Stimulated activated CD4-positive, alpha-beta T cell treated with anti-CD3 and anti-CD28 coated beads, Interleukin-12 subunit alpha, Interleukin-12 subunit beta, amount 100 ng/mL, for 4 hours (primary cell): Measurements from ENCODE around the gene NBEA.
"Not testable (repeated sequence)": the region's sequence is repeated elsewhere in the genome, so short reads cannot be mapped to it uniquely, and the experiment has no call there.

Source experiments
- DNase-seq: peaks from one replicate; pipeline ENCODE4 v3.0.0-alpha.2; 2020

NBEA gene

GRCh38 chr13:35599384-35599783, 657.3 kb downstream of the NBEA start:
- DNase-seq: no peak

DNA sequence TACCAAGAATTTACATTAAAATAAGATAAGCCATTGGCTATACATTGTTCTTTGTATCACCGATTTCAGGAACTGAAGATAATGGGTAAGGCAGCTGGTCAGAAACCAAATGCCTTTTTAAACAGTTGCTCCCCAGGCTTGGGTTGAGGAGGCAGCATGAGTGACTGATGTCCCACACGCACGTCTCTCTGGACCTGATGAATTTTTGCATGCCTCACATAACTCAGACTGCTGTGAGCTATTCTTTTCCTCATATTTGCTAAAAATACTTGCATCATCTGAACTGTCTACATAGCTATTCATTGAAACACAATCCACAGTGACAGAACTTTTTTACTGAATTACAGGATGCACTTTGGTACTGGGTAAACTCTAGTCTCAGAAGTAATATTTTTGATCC, 658.1 kb downstream of the NBEA start:
- DNase-seq: no peak

DNA sequence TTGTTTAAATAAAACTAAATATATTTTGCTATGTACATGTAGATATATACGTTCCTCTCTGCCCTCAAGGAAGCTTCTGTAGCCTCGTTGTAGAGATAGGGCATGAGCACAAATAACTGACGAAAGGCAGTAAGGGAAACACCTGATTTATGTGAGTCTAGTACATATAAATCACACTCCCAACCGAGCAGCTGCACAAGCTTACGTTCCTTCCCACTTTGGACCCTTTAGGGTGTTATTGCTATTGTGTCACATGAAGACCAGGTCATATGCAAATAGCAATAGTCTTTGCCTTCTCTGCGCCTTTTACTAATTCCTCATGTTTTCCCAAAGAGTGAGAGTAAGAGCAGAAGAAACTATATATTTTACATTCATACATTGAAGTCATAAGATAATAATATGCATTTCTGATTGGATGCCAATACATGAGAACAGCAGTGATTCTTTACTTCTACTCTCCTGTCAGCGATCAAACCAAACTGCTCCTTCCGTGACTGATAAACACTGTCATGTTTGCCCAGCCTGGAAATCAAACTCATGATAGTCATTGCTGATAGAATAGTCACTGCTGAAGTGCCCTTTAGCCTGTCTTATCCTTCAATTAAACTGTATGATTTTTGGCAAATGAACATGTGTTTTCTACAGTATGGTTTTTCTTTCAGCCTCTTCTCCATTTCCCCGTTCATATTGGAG, 661.7 kb downstream of the NBEA start:
- no peak for DNase-seq

DNA sequence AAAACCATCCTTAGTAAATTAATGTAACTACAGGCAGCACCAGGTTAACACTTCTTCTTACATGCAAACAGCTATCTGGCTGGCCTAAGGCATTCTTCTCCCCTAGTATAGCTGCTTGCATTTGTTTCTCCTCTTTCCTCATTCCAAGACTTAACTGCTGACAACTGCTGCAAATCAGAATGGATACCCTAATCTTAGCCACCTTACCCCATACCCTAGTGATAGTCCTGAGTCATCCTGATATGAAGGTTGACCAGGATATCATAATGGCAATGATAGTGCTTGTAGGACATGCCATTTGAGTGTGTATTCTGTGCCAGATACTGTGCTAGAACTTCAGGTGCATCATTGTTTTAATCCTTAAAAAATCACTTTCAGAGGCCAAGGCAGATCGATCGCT, 672.6 kb downstream of the NBEA start:
- DNase-seq: no peak

DNA sequence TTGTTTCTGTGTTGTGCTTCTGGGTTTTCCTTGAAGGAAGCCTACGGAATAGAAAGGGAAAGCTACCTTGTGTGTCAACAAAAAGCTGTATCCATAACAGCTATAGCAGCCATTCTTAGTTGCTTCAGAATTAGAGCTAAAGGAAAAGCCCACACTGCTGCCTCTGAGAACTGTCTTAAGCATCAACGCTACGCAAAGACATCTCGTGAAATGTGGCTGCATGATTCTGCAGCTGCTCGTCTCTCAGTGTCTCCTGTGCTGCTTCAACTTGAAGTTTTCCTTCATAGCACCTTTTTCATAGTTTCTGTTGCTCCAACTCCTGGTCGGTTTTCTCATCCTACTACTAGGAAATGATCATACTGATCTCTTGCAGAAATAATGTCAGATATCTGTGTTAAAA, 675.4 kb downstream of the NBEA start:
- no peak for DNase-seq

DNA sequence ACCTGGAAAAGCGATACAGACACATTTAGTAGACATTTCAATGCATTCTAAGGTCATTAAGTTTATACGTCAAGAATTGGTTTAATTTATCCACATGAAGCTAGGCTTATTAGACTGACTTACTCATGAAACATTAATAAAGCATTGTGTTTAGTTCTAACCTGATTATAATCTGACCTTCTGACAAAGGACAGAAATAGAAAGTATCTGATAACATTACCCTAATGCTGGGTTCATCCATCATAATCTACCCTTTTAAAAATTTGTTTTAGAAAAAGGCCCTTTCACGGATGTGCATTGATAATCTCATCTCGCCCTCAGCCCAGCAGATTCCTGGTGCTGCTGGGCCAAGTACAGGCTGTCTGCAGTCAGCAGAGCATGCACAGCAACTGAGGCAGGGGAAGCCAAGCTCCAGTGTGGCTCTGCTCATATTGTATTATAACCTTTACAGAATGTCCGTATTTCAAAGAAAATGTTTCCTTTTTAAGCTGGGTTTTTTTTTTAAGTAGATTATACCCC, 676.6 kb downstream of the NBEA start:
- no peak for DNase-seq

DNA sequence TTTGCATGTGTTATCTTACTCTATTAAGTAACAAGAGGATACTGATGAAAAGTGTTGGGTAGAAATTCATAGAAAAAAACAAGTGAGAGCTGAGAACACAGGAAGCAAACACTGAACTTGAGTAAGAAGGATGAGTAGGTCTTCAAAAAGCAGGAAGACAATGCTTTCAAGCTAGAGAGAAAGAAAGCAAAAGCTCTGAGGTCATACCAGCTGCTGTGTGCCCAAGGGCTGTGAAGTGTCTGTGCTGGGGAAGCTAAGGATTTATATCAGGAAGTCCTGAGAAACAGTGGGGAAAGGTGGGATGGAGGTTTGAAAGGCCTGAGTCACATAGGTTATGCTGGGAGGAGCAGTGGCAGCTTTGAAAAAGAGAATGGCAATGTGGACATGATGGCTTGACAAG, 679.9 kb downstream of the NBEA start:
- no peak for DNase-seq

GRCh38 chr13:35629026-35629425, 687.0 kb downstream of the NBEA start:
- no peak for DNase-seq

DNA sequence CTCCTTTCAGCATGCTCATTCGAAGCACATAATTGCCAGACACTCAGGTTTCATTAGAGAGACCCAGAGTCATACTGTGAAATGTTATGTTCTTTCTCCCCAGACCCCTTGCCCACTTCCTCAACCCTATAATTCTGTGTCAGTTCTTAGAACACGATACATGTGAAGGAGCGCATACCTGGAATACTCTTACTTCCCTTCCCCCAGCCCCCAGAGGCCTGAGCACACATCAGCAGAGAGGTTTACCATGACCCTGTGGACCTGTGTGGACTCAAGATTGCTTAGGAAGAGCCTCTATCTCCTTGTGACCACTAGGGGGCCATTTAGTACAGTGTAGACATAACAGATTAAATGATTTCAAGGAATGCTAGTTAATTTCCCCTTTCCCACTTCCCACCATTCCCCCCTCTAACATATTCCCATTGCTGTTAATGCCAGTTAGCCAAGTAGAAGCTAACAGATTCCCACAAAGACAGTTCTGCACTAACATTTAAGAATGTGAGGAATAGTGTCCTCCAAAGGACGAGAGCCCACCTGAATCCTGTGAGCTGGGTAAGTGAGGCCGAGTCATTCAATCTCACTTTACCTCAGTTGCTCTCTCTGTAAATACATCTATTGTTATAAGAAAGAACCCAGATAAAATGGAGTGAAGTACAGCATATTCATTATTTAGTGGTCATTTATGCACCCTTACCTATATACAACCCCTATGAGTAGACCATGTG, 688.6 kb downstream of the NBEA start:
- DNase-seq: no peak

GRCh38 chr13:35631666-35632065, 689.6 kb downstream of the NBEA start:
- no peak for DNase-seq

GRCh38 chr13:35643625-35644024, 701.6 kb downstream of the NBEA start:
- DNase-seq: no peak

DNA sequence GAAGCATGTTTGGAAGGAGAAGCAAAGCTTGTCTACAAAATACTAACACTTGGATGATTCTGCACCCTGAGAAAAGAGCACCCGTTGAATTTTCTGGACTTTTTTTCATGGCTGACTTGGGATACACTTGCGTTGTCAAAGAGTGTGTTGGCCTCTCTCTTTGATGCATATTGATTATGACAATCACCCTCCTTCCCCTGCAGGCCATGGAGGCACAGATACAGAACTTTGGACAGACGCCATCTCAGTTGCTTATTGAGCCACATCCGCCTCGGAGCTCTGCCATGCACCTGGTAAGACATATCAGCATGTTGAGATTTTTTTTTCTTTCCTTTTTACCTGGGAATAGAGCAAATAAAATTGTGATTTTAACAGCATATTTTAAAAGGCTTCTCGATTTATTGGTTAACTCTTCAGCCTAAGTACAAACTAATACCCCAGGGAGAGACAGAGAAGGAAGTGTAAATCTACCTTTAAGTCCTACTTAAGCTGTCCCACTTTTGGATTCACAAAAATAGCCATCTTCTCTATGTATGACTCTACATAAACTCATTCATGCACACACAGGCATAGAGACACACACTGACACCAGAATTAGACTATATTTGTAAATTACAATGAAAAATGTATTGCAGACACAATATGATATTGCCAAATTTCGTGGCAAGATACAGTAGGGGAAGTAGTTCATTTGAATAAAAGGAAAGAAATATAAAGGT, 704.1 kb downstream of the NBEA start:
- DNase-seq: no peak

DNA sequence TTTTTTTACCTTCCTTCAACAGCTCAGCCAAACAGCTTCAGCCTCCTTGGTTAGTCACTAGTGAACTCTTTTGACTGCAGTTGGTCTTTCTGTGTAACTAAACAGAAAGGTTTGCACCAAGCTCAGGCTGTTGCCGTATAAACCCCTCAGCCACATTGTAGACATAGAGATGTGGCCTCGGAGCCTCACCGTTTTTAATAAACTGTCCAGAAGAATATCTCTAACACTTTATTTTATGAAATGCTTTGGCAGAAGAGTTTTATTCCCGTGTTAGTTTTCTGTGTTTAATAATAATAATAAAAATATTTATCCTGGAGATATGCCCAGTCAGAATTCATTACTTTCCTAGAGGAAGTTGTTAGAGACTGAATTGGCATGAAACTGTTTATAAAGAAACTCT, 706.1 kb downstream of the NBEA start:
- DNase-seq: no peak

DNA sequence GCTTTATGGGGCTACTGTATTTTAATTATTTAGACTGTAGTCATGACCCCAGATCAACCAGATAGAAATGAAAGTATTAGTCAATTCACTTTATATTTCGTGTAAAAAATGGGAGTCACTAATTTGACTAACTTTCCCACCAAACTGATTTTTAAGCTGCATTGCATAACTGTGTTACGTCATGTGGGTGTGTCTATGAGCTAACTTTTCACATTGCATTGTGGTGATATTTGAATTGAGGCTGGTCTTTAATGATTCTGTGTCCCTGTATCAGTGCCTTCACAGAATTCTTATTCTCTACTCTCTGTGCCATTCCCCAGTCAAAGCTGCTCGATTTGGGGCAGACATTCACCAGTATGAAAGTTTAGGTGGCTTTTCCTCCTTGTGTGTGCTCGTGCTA, 707.1 kb downstream of the NBEA start:
- no peak for DNase-seq

DNA sequence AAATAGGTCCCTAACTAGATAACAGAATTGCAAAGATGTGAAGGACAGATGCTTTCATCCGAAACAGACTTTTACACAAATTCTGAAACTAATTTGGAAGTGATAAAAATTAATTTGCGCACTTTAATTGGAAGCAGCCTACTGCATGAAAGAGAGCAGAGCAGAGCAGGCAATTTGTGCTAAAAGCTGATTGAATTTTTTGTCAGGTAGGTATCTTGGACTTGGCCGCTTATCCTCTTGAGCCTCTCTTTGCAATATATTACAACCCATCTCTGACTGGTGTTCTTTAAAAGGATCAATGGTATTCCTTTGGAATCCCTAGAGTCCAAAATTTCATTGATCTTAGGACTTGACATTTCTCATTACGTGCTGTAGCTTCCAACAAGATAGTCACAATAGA, 717.7 kb downstream of the NBEA start:
- no peak for DNase-seq

GRCh38 chr13:35664747-35665146, 722.7 kb downstream of the NBEA start:
- DNase-seq: no peak

GRCh38 chr13:35669321-35669720, 727.3 kb downstream of the NBEA start:
- DNase-seq: no peak

GRCh38 chr13:35672611-35673010, 730.5 kb downstream of the NBEA start:
- no peak for DNase-seq

- no peak for DNase-seq
Observed at GRCh38 chr13:35675651-35676050, 733.6 kb downstream of the NBEA start.

DNA sequence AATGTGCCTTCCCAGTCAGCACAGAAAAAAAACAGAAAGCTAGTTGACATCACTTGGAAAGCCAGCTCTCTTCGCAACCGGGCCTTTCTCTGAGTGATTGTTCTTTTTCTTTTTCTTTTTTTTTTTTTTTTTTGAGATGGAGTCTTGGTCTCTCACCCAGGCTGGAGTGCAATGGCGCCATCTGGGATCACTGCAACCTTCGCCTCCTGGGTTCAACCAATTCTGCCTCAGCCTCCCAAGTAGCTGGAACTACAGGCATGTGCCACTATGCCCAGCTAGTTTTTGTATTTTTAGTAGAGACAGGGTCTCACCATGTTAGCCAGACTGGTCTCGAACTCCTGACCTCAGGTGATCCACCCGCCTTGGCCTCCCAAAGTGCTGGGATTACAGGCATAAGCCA, 735.8 kb downstream of the NBEA start:
- not testable (repeated sequence) for DNase-seq

DNA sequence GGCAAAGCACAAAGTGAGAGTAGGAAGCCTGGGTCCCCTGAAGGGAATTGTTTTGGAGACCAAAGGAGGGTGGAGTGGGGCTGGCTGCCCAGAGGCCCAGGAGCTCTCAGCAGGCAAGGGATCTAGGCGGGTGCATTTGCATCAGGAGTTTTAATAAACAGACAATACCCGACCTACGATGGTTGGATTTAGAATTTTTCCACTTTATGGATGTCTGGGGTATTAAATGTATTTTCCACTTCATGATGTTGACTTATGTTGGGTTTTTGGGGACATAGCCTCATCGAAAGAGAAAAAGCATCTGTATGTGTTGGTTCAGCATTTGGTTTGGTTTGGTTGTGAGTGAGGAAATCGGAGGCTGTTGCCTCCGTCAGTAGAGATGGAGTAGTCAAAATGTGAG, 739.6 kb downstream of the NBEA start:
- DNase-seq: no peak

GRCh38 chr13:35684432-35684831, 742.4 kb downstream of the NBEA start:
- DNase-seq: no peak

GRCh38 chr13:35687336-35687735, 745.3 kb downstream of the NBEA start:
- DNase-seq: no peak
